Measurements from ENCODE around the gene LILRB4. TPM values are rescaled to one million over a fixed set of nuclear protein-coding genes. Genes with fewer than 3 reads are reported as not detected.

Gene LILRB4
- total and polyA plus RNA-seq, 4 donors, result 8.0 to 153 (median 19.0) TPM

DNA sequence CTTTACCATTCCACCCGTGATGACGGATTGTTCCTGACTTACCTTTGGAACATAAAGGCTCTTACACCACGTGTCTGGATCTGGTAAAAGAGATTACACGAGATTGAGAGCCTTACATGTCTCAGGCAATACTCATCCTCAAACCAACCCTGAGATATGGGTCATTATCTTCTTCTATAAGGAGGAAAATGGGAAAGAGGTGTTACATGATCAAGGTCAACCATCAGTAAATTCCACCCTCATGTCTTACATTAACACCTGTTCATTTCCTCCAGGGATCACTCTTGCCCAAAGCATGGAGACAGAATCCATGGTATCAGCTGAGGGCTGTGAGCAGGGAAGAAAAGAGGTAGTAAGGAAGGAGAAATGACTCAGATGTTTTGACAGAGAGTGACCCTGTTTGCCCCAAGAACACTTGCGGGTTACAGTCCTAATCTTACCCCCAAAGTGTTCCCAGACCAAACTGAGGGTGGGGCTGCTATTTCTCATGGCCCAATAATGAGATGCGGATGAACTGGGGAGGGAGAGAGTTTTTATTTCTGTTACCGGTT, 19.6 kb downstream of the LILRB4 start:
- WGBS, 2 donors, result 55 to 56% methylated on average over 7 of the region's 7 CpGs
- Histone ChIP-seq H3K36me3 (ENCODE audit: control insufficient read depth in 4 of 4, insufficient read depth in 4 of 4, low read length in 4 of 4) (no peaks in the 10 kb centered on the region), H3K9ac (ENCODE audit: insufficient read depth in 1 of 2, low read length in 2 of 2) (no peak overlapping the region), H3K4me3 (no peak overlapping the region), H3K27ac (ENCODE audit: low read depth in 1 of 2, low read length in 1 of 2) (no peak overlapping the region), H3K27me3 (ENCODE audit: control insufficient read depth in 3 of 3, insufficient read depth in 3 of 3, low read length in 2 of 3) (no peaks in the 10 kb centered on the region), H3K4me1 (ENCODE audit: control insufficient read depth in 5 of 5, insufficient read depth in 5 of 5, low read length in 5 of 5) (no peaks in the 10 kb centered on the region), H3K9me3 (ENCODE audit: control insufficient read depth in 4 of 4, insufficient read depth in 3 of 4, low read length in 3 of 4) (no peaks in the 10 kb centered on the region)
- DNase-seq, result no peak
- no peak for TF ChIP-seq CTCF (IDR thresholded peaks at IDR 0.05; ENCODE audit: control extremely low read depth, extremely low read depth)
- no peak for ATAC-seq (ENCODE audit: insufficient read depth, low FRiP score)

DNA sequence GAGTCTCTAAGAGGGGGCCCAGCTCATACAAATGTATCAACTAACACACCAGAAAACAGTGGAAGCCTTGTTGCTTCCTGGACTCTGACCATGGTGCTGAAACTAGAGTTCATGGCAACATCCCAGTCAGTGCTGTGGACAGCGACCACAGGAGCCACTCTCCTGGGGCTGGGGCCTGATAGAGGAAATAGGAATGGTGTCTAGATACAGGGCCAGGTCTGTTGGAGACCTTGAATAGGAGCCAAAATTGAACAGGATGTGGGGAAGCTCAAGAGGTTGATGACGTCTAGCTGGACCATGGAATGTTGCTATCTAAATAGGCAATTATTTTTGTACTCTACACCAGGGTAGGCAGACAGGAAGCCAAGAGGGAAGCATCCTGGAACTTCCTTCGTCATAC, 21.7 kb downstream of the LILRB4 start:
- no peak for ATAC-seq (ENCODE audit: insufficient read depth, low FRiP score)

GRCh38 chr19:54691582-54692297, 29.0 kb downstream of the LILRB4 start:
- no peak for TF ChIP-seq CTCF (IDR thresholded peaks at IDR 0.05; ENCODE audit: control extremely low read depth, extremely low read depth)
- no peak for ATAC-seq (ENCODE audit: insufficient read depth, low FRiP score)
- Histone ChIP-seq H3K36me3 (ENCODE audit: control insufficient read depth in 4 of 4, insufficient read depth in 4 of 4, low read length in 4 of 4) (no peaks in the 10 kb centered on the region), H3K4me3 (no peak overlapping the region), H3K27ac (ENCODE audit: low read depth in 1 of 2, low read length in 1 of 2) (no peak overlapping the region), H3K4me1 (ENCODE audit: control insufficient read depth in 5 of 5, insufficient read depth in 5 of 5, low read length in 5 of 5) (no peaks in the 10 kb centered on the region), H3K9me3 (ENCODE audit: control insufficient read depth in 4 of 4, insufficient read depth in 3 of 4, low read length in 3 of 4) (no peaks in the 10 kb centered on the region), H3K27me3 (ENCODE audit: control insufficient read depth in 3 of 3, insufficient read depth in 3 of 3, low read length in 2 of 3) (no peaks in the 10 kb centered on the region), H3K9ac (ENCODE audit: insufficient read depth in 1 of 2, low read length in 2 of 2) (no peak overlapping the region)
- no peak for DNase-seq
- 59 to 66% methylated on average over 9 of the region's 9 CpGs for WGBS, 2 donors

More for the DNA sequence above, 21.7 kb downstream of the LILRB4 start:
- H3K4me1 ChIP-seq (ENCODE audit: control insufficient read depth in 5 of 5, insufficient read depth in 5 of 5, low read length in 5 of 5), result no peaks in the 10 kb centered on the region
- H3K4me3 ChIP-seq, result no peak overlapping the region
- H3K36me3 ChIP-seq (ENCODE audit: control insufficient read depth in 4 of 4, insufficient read depth in 4 of 4, low read length in 4 of 4), result no peaks in the 10 kb centered on the region
- no peak for TF ChIP-seq CTCF (IDR thresholded peaks at IDR 0.05; ENCODE audit: control extremely low read depth, extremely low read depth)
- WGBS, 2 donors, result 23 to 31% methylated on average over 3 of the region's 3 CpGs
- H3K27me3 ChIP-seq (ENCODE audit: control insufficient read depth in 3 of 3, insufficient read depth in 3 of 3, low read length in 2 of 3), result no peaks in the 10 kb centered on the region
- peak; percentile 29 to 64 (median 31) for DNase-seq
- no peak overlapping the region for H3K27ac ChIP-seq (ENCODE audit: low read depth in 1 of 2, low read length in 1 of 2)
- no peak overlapping the region for H3K9ac ChIP-seq (ENCODE audit: insufficient read depth in 1 of 2, low read length in 2 of 2)
- H3K9me3 ChIP-seq (ENCODE audit: control insufficient read depth in 4 of 4, insufficient read depth in 3 of 4, low read length in 3 of 4), result no peaks in the 10 kb centered on the region

Data from lung (tissue), 12 donors.